Measurements from ENCODE around the gene CHEK1.
"Not testable (repeated sequence)": the region's sequence is repeated elsewhere in the genome, so short reads cannot be mapped to it uniquely, and the experiment has no call there.

Gene CHEK1

DNA sequence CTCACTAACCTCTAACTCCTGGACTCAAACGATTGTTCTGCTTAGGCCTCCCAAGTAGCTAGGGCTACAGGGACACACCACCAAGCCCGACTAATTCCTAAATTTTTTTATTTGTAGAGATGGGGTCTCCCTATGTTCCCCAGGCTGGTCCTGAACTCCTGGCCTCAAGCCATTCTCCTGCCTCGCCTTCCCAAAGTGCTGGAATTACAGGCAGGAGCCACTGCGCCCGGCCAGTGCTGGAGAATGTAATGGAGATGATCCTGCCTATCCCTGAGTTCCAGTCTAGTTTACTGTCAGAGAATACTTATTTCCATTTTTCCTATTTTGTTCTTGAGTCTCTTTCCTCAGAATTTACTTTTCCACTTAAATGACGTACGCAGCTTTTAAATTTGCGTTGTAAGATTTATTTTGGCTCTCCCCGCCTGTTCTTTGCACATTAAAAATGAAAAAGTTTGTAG is at the start of gene CHEK1:
CHEK1 (plus strand) TSS at position 408 of the 458 bp plus-strand sequence. CDS start 1,606 bp downstream, outside the sequence.
- no peaks in the 10 kb centered on the region for H3K27me3 ChIP-seq

DNA sequence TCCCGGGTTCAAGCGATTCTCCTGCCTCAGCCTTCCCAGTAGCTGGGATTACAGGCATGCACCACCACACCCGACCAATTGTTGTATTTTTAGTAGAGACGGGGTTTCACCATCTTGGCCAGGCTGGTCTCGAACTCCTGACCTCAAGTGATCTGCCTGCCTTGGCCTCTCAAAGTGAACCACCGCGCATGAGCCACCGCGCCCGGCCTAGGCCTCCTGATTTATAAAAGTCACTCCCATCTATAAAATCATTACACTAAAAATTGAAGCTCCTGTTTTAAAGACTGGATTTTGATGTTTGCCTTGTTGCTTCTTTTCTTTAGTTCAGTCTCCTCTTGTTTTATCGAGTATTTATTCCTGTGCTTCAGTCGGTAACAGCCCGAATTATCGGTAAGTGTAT is 47.8 kb upstream of the CHEK1 start:
- not testable (repeated sequence) for H3K9me3 ChIP-seq, H3K4me2 ChIP-seq, H3K4me1 ChIP-seq, H3K4me3 ChIP-seq, H3K27ac ChIP-seq, H3K27me3 ChIP-seq, H3K9ac ChIP-seq, H4K20me1 ChIP-seq
- H3K36me3 ChIP-seq = peaks cover 100% of the 10 kb centered on the region

More for the DNA sequence above, at the start of gene CHEK1:
- H3K27ac ChIP-seq = peak within 1 kb of the TSS; percentile 92
- H3K36me3 ChIP-seq = peaks cover 46% of the 10 kb centered on the region
- H3K4me3 ChIP-seq = peak within 1 kb of the TSS; percentile 89
- no peaks in the 10 kb centered on the region for H3K9me3 ChIP-seq
- H4K20me1 ChIP-seq = no peaks in the 10 kb centered on the region
- peak within 1 kb of the TSS; percentile 90 for H3K9ac ChIP-seq
- no peak for TF ChIP-seq Cebpa-rat (IDR thresholded peaks at IDR 0.05)
- peaks cover 33% of the 10 kb centered on the region for H3K4me1 ChIP-seq
- H3K4me2 ChIP-seq = peak within 1 kb of the TSS; percentile 90

GRCh38 chr11:125578783-125579182 is 46.2 kb upstream of the CHEK1 start:
- H3K4me1 ChIP-seq = no peaks in the 10 kb centered on the region
- no peak for TF ChIP-seq Cebpa-rat (IDR thresholded peaks at IDR 0.05)
- H3K4me3 ChIP-seq = no peak overlapping the region
- H3K9me3 ChIP-seq = no peaks in the 10 kb centered on the region
- H3K4me2 ChIP-seq = no peak overlapping the region
- H3K36me3 ChIP-seq = peaks cover 100% of the 10 kb centered on the region
- H3K27ac ChIP-seq = no peak overlapping the region
- 0 out of 2 replicates have a peak, but pooled peaks cover 4% of the 10 kb centered on the region for H4K20me1 ChIP-seq
- no peak overlapping the region for H3K9ac ChIP-seq
- no peaks in the 10 kb centered on the region for H3K27me3 ChIP-seq

DNA sequence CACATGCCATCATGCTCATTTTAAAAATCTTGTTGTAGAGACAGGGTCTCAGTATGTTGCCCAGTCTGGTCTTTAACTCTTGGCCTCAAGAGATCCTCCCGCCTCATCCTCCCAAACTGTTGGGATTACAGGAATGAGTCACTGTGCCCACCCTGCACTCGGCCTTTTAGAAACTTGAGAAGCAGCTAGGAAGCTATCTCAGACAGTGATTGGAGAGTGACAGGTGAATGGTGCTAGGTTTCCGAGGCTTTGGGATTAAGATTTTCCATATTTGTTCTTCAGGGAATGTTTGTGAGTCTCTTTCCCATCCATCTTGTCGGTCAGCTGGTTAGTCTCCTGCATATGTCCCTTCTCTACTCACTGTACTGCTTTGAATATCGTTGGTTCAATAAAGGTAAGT is 45.2 kb upstream of the CHEK1 start:
- H3K4me2 ChIP-seq = no peak overlapping the region
- no peaks in the 10 kb centered on the region for H3K27me3 ChIP-seq
- no peak overlapping the region for H3K27ac ChIP-seq
- H3K9ac ChIP-seq = no peak overlapping the region
- 0 out of 2 replicates have a peak, but pooled peaks cover 4% of the 10 kb centered on the region for H4K20me1 ChIP-seq
- H3K36me3 ChIP-seq = peaks cover 100% of the 10 kb centered on the region
- no peaks in the 10 kb centered on the region for H3K4me1 ChIP-seq
- TF ChIP-seq Cebpa-rat (IDR thresholded peaks at IDR 0.05) = no peak
- no peaks in the 10 kb centered on the region for H3K9me3 ChIP-seq
- no peak overlapping the region for H3K4me3 ChIP-seq

- TF ChIP-seq Cebpa-rat (IDR thresholded peaks at IDR 0.05) = no peak
- Histone ChIP-seq H3K4me3 (no peak overlapping the region), H3K27ac (no peak overlapping the region), H3K9ac (no peak overlapping the region), H3K27me3 (no peaks in the 10 kb centered on the region), H3K36me3 (peaks cover 69% of the 10 kb centered on the region), H3K4me2 (no peak overlapping the region), H3K4me1 (0 out of 2 replicates have a peak, but pooled peaks cover 5% of the 10 kb centered on the region), H3K9me3 (no peaks in the 10 kb centered on the region), H4K20me1 (0 out of 2 replicates have a peak, but pooled peaks cover 4% of the 10 kb centered on the region)
These were observed 41.5 kb upstream of the CHEK1 start for GRCh38 chr11:125583496-125583895.

- no peaks in the 10 kb centered on the region for H3K9me3 ChIP-seq
- no peak for TF ChIP-seq Cebpa-rat (IDR thresholded peaks at IDR 0.05)
- no peak overlapping the region for H3K27ac ChIP-seq
- H3K36me3 ChIP-seq = peaks cover 49% of the 10 kb centered on the region
- no peaks in the 10 kb centered on the region for H3K27me3 ChIP-seq
- H3K4me3 ChIP-seq = no peak overlapping the region
- 0 out of 2 replicates have a peak, but pooled peaks cover 4% of the 10 kb centered on the region for H4K20me1 ChIP-seq
- H3K9ac ChIP-seq = no peak overlapping the region
- H3K4me1 ChIP-seq = 0 out of 2 replicates have a peak, but pooled peaks cover 5% of the 10 kb centered on the region
- no peak overlapping the region for H3K4me2 ChIP-seq
These were observed 39.5 kb upstream of the CHEK1 start for GRCh38 chr11:125585487-125585886.

GRCh38 chr11:125586623-125587022 is 38.3 kb upstream of the CHEK1 start:
- Histone ChIP-seq H3K36me3 (peaks cover 38% of the 10 kb centered on the region), H4K20me1 (0 out of 2 replicates have a peak, but pooled peaks cover 4% of the 10 kb centered on the region), H3K27me3 (no peaks in the 10 kb centered on the region), H3K27ac (no peak overlapping the region), H3K9me3 (no peaks in the 10 kb centered on the region), H3K9ac (no peak overlapping the region), H3K4me3 (no peak overlapping the region), H3K4me2 (no peak overlapping the region), H3K4me1 (peaks cover 11% of the 10 kb centered on the region)
- no peak for TF ChIP-seq Cebpa-rat (IDR thresholded peaks at IDR 0.05)

DNA sequence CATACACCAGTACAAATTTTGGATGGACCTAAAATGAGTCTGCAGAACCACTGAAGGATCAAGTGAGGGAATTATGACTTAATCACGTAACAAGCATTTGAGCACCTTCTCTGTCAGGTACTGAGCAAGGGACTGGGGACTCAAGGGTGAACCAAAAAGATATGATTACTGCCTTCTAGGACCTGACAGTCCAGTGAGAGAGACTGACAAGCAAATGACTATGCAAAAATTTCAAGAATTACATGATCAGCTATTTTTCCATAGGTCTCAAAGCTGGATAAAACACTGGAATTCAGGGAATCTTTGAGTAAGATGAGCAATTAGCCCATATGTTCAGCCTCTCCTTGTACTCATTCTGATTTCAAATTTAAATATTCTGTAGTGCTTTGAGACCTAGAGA is 37.5 kb upstream of the CHEK1 start:
- H3K27ac ChIP-seq = no peak overlapping the region
- 0 out of 2 replicates have a peak, but pooled peaks cover 4% of the 10 kb centered on the region for H4K20me1 ChIP-seq
- peaks cover 29% of the 10 kb centered on the region for H3K36me3 ChIP-seq
- H3K9me3 ChIP-seq = no peaks in the 10 kb centered on the region
- no peak overlapping the region for H3K4me2 ChIP-seq
- no peak overlapping the region for H3K9ac ChIP-seq
- no peaks in the 10 kb centered on the region for H3K27me3 ChIP-seq
- no peak for TF ChIP-seq Cebpa-rat (IDR thresholded peaks at IDR 0.05)
- no peak overlapping the region for H3K4me3 ChIP-seq
- H3K4me1 ChIP-seq = peaks cover 11% of the 10 kb centered on the region

- TF ChIP-seq Cebpa-rat (IDR thresholded peaks at IDR 0.05) = no peak
- Histone ChIP-seq H3K36me3 (peaks cover 19% of the 10 kb centered on the region), H3K27ac (no peak overlapping the region), H4K20me1 (peaks cover 8% of the 10 kb centered on the region), H3K4me3 (no peak overlapping the region), H3K9me3 (no peaks in the 10 kb centered on the region), H3K4me1 (peaks cover 14% of the 10 kb centered on the region), H3K4me2 (no peak overlapping the region), H3K27me3 (no peaks in the 10 kb centered on the region), H3K9ac (no peak overlapping the region)
These were observed 36.5 kb upstream of the CHEK1 start for GRCh38 chr11:125588505-125588904.

GRCh38 chr11:125591649-125592304 is 33.2 kb upstream of the CHEK1 start:
- Histone ChIP-seq H3K27me3 (no peaks in the 10 kb centered on the region), H3K4me2 (peak overlapping the region; percentile 83), H3K4me1 (peaks cover 38% of the 10 kb centered on the region), H3K9ac (peak overlapping the region; percentile 94), H3K4me3 (peak overlapping the region; percentile 91), H4K20me1 (peaks cover 39% of the 10 kb centered on the region), H3K9me3 (no peaks in the 10 kb centered on the region), H3K27ac (peak overlapping the region; percentile 92), H3K36me3 (peaks cover 14% of the 10 kb centered on the region)
- no peak for TF ChIP-seq Cebpa-rat (IDR thresholded peaks at IDR 0.05)
